Measurements from ENCODE around the gene MTERF1. TPM values are rescaled to one million over a fixed set of nuclear protein-coding genes. Genes with fewer than 3 reads are reported as not detected.

The MTERF1 gene
- total RNA-seq, 1 donor from 2014 or later, result 5.0 TPM

DNA sequence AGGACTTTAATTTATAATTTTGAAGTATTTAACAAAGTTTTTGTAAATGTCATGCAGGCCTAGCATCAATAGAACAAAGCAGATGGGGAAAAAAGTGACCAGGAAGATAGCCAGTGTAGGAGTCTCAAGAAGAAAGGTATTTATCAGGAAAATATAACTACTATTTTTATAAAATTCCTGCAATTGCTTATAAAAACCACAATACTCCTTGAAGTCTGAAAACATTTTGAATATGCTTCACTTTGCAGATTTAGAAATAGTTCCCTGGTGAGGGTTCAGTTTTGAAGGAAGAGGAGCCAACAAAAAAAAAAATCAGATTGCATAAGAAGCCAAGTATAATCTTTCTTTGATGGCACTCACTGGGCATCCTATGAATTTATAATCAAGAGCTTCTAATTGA lies 34.1 kb downstream of the MTERF1 start:
- TF ChIP-seq CTCF (IDR thresholded peaks at IDR 0.05), result no peak
- no peak for DNase-seq (ENCODE audit: low spot score in 2 of 2)
- H3K36me3 ChIP-seq, result no peaks in the 10 kb centered on the region
- H3K27me3 ChIP-seq, result no peaks in the 10 kb centered on the region
- H3K4me1 ChIP-seq, result no peaks in the 10 kb centered on the region
- H3K9me3 ChIP-seq, result peaks cover 6 to 13% of the 10 kb centered on the region in 2 donors
- no peak overlapping the region for H3K27ac ChIP-seq
- no peak overlapping the region for H3K4me3 ChIP-seq
- intact Hi-C loops (cut with DNase I), result no loop called here

- Histone ChIP-seq H3K36me3 (no peaks in the 10 kb centered on the region), H3K27me3 (no peaks in the 10 kb centered on the region), H3K27ac (no peak overlapping the region), H3K4me1 (no peaks in the 10 kb centered on the region), H3K4me3 (no peak overlapping the region), H3K9me3 (peaks cover 6 to 17% of the 10 kb centered on the region in 2 donors)
- intact Hi-C loops (cut with DNase I), result no loop called here
- TF ChIP-seq CTCF (IDR thresholded peaks at IDR 0.05), result no peak
- DNase-seq (ENCODE audit: low spot score in 2 of 2), result no peak
Measured at GRCh38 chr7:91843831-91844230, 36.7 kb downstream of the MTERF1 start.

- no peak overlapping the region for H3K27ac ChIP-seq
- no peaks in the 10 kb centered on the region for H3K4me1 ChIP-seq
- no peaks in the 10 kb centered on the region for H3K27me3 ChIP-seq
- intact Hi-C loops (cut with DNase I), result loop anchor here (10.0 kb wide), 1 partner anchor 606 kb away; the partner anchor contains the start of gene GATAD1
- TF ChIP-seq CTCF (IDR thresholded peaks at IDR 0.05), result no peak
- no peak for DNase-seq (ENCODE audit: low spot score in 2 of 2)
- peaks cover 6 to 17% of the 10 kb centered on the region in 2 donors for H3K9me3 ChIP-seq
- no peaks in the 10 kb centered on the region for H3K36me3 ChIP-seq
- no peak overlapping the region for H3K4me3 ChIP-seq
Measured at GRCh38 chr7:91838439-91838838, 42.1 kb downstream of the MTERF1 start.

GRCh38 chr7:91837397-91838070 lies 43.0 kb downstream of the MTERF1 start:
- no peak overlapping the region for H3K27ac ChIP-seq
- H3K9me3 ChIP-seq, result peaks cover 6 to 13% of the 10 kb centered on the region in 2 donors
- H3K4me3 ChIP-seq, result no peak overlapping the region
- no peak for TF ChIP-seq CTCF (IDR thresholded peaks at IDR 0.05)
- intact Hi-C loops (cut with DNase I), result loop anchor here (10.0 kb wide), 1 partner anchor 607 kb away; the partner anchor contains the start of gene GATAD1
- H3K27me3 ChIP-seq, result no peaks in the 10 kb centered on the region
- H3K36me3 ChIP-seq, result no peaks in the 10 kb centered on the region
- no peaks in the 10 kb centered on the region for H3K4me1 ChIP-seq
- DNase-seq (ENCODE audit: low spot score in 2 of 2), result no peak

- no peaks in the 10 kb centered on the region for H3K27me3 ChIP-seq
- intact Hi-C loops (cut with DNase I), result loop anchor here (10.0 kb wide), 1 partner anchor 609 kb away; the partner anchor contains the start of gene GATAD1
- no peak for DNase-seq (ENCODE audit: low spot score in 2 of 2)
- no peaks in the 10 kb centered on the region for H3K4me1 ChIP-seq
- no peaks in the 10 kb centered on the region for H3K36me3 ChIP-seq
- H3K4me3 ChIP-seq, result no peak overlapping the region
- no peaks in the 10 kb centered on the region for H3K9me3 ChIP-seq
- no peak for TF ChIP-seq CTCF (IDR thresholded peaks at IDR 0.05)
- no peak overlapping the region for H3K27ac ChIP-seq
Measured at GRCh38 chr7:91835826-91836368, 44.6 kb downstream of the MTERF1 start.
